ENCODE measurements around the gene TMEM74B.

- TF ChIP-seq CTCF (conservative IDR thresholded peaks at IDR 0.05; ENCODE audit: low read length) (no peak), EZH2phosphoT487 (IDR thresholded peaks at IDR 0.05; ENCODE audit: borderline replicate concordance) (no peak)
Measured at GRCh38 chr20:1182106-1182505, 2.7 kb downstream of the TMEM74B start.

Measured in Loucy (cell line).